ENCODE results near the gene RPN1.

The RPN1 gene

GRCh38 chr3:128585974-128586373 is 64.6 kb downstream of the RPN1 start:
- TF ChIP-seq, protein P1, sequence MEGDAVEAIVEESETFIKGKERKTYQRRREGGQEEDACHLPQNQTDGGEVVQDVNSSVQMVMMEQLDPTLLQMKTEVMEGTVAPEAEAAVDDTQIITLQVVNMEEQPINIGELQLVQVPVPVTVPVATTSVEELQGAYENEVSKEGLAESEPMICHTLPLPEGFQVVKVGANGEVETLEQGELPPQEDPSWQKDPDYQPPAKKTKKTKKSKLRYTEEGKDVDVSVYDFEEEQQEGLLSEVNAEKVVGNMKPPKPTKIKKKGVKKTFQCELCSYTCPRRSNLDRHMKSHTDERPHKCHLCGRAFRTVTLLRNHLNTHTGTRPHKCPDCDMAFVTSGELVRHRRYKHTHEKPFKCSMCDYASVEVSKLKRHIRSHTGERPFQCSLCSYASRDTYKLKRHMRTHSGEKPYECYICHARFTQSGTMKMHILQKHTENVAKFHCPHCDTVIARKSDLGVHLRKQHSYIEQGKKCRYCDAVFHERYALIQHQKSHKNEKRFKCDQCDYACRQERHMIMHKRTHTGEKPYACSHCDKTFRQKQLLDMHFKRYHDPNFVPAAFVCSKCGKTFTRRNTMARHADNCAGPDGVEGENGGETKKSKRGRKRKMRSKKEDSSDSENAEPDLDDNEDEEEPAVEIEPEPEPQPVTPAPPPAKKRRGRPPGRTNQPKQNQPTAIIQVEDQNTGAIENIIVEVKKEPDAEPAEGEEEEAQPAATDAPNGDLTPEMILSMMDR (IDR thresholded peaks at IDR 0.05): no peak

DNA sequence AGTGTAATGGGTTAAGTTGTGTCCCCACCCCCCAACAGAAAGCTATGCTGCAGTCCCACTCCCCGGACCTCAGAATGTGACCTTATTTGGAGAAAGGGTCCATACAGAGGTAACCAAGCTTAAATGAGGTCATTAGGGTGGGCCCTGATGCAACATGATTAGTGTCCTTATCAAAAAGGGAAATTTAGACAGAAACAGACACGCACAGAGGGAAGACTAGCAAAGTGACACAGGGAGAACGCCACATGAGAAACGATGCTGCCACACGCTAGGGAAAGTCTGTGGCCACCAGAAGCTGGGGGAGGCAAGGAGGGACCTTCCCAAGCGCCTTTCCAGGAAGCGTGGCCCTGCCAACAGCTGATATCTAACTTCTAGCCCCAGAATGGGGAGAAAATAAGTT is 65.4 kb downstream of the RPN1 start:
- TF ChIP-seq, protein P1 (IDR thresholded peaks at IDR 0.05): no peak

GRCh38 chr3:128584412-128585020 is 66.1 kb downstream of the RPN1 start:
- TF ChIP-seq, protein P1 (IDR thresholded peaks at IDR 0.05): peak; percentile 96

- TF ChIP-seq, protein P1 (IDR thresholded peaks at IDR 0.05): no peak
Measured at GRCh38 chr3:128581566-128581965, 69.1 kb downstream of the RPN1 start.

DNA sequence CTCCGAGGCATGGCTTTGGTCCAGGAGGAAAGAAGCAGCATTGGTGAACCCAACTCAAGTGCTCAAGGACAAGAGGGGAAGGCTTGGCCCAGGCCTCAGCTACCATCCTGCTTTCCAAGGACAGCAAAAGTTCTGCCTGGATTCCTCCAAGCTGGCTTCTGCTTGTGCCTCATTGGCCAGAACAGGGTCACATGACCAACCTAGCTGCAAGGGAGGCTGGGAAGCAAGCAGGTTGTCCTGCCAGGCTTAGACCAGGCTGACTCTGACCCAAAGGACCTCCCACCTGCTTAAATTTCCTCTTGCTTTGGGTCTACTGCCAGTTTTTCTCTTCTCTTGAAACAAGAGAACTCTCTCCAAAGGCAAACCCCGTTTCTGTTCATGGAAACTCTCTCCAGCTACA is 70.7 kb downstream of the RPN1 start:
- TF ChIP-seq, protein P1 (IDR thresholded peaks at IDR 0.05): no peak

- TF ChIP-seq, protein P1 (IDR thresholded peaks at IDR 0.05): no peak
Measured at GRCh38 chr3:128578346-128578745, 72.3 kb downstream of the RPN1 start.

DNA sequence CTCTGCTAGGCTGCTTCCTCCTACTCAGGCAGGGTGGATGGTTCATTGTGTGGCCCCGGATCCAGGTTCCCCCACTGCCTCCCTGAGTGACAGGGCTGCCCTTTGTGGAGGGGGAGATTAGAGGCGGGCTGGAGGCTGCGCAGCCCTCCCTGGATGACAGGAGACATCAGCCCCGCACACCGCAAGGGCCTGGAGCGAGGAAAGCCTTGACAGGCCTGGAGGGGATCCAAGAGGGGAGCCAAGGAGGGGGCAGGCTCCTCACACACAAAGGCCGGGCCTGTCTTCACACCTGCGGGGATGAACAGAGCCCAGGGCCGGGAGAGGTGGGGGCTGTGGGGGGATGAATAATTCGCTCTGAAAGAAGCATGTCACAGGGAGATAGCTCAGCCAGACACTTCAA is 72.9 kb downstream of the RPN1 start:
- TF ChIP-seq, protein P1 (IDR thresholded peaks at IDR 0.05): no peak

GRCh38 chr3:128576290-128576689 is 74.3 kb downstream of the RPN1 start:
- TF ChIP-seq, protein P1 (IDR thresholded peaks at IDR 0.05): no peak

Data from LNCAP (cell line).